C4-2B (cell line): Measurements from ENCODE around the gene LFNG.

Experiments
- H3K27ac ChIP-seq: fragments of 450-650 bp; 2 replicates; pipeline ENCODE4 v1.5.1; 2017
- ZFX ChIP-seq: fragments of 450-650 bp; IDR thresholded peaks from 2 replicates; pipeline ENCODE4 v1.6.1; 2017
- TF ChIP-seq, protein P1 (sequence below): fragments of 450-650 bp; conservative IDR thresholded peaks from 2 replicates; pipeline ENCODE4 v1.5.1; 2017; ENCODE audit warnings: mild to moderate bottlenecking

LFNG gene

DNA sequence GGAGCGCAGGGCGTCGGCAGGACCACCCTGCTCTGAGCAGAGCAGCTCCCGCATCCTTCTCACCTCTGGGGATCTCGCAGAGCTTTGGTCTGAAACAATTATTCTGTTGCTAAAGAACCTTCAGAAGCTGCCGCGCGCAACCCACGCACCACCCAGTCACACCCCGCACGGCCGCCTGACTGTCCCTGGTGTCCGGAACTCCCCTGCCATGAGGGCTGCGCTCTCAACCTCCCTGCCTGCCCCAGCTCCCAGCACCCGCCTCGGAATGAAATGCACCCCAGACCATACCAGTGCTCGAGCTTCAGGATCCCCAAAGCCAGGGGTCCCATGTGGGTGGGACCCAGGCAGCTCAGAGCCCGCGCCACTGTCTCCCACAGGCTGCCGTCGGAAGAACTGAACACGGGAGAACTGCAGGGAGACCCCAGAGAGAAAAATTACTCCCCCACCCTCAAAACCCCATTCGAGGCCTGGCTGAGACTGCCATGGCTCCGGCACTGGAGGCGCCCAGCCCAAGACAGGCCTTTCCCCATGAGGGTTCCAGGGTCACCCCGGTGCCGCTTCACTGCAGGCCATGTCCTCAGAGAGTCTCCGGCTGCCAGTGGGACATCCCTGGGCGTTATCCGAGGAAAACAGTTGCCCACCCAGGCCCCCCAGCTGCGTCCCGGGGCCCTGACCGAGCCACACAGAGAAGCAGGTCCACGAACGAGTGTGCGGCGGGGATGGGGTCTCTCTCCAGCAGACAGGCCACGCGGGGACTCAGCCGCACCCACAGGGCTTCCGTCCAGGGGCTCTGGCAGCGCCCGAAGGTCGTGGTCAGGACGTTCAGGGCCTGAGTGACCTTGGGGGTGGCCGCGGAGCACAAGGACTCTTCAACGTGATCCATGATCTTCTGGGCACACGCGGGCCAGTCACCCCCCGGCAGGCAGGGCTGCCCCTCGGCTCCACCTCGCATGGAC lies 23.6 kb downstream of the LFNG start:
- H3K27ac ChIP-seq: no peak overlapping the region
- TF ChIP-seq, protein P1, sequence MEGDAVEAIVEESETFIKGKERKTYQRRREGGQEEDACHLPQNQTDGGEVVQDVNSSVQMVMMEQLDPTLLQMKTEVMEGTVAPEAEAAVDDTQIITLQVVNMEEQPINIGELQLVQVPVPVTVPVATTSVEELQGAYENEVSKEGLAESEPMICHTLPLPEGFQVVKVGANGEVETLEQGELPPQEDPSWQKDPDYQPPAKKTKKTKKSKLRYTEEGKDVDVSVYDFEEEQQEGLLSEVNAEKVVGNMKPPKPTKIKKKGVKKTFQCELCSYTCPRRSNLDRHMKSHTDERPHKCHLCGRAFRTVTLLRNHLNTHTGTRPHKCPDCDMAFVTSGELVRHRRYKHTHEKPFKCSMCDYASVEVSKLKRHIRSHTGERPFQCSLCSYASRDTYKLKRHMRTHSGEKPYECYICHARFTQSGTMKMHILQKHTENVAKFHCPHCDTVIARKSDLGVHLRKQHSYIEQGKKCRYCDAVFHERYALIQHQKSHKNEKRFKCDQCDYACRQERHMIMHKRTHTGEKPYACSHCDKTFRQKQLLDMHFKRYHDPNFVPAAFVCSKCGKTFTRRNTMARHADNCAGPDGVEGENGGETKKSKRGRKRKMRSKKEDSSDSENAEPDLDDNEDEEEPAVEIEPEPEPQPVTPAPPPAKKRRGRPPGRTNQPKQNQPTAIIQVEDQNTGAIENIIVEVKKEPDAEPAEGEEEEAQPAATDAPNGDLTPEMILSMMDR: no peak
- TF ChIP-seq ZFX: no peak

DNA sequence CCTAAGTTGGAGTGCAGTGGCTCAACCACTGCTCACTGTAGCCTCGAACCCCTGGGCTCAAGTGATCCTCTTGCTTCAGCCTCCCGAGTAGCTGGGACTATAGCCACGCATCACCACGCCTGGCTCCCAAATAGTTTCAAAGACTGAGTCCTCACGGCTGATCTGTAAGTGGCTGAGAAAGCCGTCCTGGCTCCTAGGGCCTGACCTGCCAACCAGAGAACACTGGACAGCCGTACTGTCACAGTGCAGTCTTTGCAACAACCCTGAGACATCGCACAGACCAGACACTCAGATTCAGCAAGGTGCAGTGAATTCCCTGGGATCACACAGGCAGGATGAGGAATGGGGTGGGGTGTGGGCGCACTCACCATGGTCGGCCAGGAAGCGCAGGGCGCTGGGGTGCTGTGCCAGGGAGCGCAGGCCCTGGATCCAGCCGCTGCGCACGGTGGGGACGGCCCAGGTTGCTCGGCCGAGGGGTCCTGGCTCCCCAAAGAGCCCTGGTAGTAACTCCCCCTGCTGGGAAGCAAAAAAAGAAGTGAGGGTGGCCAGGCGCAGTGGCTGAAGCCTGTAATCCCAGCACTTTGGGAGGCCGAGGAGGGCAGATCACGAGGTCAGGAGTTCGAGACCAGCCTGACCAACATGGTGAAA lies 25.1 kb downstream of the LFNG start:
- no peak overlapping the region for H3K27ac ChIP-seq

DNA sequence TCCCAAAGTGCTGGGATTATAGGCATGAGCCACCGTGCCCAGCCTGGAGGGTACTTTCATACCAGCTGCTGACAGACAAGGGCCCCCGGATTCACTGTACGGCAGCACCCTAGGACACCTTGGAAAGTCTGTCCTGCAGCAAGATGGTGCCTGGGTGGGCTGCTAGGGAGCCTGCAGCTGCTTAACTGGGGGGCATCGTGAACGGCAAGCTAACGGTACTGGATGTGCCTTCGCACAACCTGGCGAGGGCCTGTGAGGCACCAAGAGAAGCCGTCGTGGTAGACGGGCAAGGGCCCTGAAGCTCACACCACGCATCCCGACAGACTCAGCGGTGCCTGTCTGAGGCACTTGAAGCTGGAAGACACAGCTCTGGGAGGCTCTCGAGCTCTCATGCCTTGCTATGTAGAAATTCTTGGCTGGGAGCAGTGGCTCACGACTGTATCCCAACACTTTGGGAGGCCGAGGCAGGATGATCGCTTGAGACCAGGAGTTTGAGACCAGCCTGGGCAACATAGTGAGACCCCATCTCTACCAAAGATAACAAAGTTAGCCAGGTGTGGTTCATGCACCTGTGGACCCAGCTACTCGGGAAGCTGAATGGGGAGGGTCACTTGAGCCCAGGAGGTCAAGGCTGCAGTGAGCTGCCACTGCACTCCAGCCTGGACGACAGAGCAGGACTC lies 26.3 kb downstream of the LFNG start:
- TF ChIP-seq, protein P1: no peak
- TF ChIP-seq ZFX: no peak
- no peak overlapping the region for H3K27ac ChIP-seq

More for the DNA sequence above, 25.1 kb downstream of the LFNG start:
- no peak for TF ChIP-seq ZFX
- TF ChIP-seq, protein P1: no peak

DNA sequence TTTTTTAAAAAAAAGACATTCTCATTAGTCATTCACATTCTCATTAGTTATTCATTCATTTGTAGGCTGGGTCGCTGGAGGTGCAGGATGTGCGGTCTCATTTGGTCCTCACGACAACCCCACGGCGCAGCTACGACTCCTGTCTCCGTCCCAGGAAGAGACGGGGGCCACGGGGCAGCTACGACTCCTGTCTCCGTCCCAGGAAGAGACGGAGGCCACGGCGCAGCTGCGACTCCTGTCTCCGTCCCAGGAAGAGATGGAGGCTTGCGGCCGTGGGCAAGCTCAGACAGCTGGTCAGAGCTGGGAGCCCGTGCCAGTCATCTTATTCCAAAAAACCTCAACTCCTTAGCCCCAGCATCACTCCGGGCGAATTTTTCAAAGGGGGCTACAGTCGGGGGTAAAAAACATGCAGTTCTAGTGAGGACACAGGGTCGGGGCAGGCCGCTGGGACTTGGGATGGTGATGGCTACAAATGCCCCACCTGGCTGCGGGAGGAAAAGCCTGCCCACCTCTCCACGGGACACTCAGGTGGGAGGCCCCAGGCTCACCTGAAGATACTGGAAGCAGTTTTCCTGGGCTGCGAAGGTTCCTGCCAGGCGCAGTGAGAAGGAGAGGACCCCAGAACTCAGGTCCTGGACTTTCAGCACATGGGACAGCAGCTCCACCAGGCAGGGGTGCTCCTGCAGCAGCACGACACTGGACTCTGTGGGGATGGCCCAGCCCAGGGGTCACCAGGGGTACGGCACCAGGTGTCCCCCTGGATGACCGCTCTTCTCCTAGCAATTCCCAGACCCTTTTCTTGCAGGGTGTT lies 27.4 kb downstream of the LFNG start:
- H3K27ac ChIP-seq: no peak overlapping the region
- no peak for TF ChIP-seq ZFX
- TF ChIP-seq, protein P1: no peak

DNA sequence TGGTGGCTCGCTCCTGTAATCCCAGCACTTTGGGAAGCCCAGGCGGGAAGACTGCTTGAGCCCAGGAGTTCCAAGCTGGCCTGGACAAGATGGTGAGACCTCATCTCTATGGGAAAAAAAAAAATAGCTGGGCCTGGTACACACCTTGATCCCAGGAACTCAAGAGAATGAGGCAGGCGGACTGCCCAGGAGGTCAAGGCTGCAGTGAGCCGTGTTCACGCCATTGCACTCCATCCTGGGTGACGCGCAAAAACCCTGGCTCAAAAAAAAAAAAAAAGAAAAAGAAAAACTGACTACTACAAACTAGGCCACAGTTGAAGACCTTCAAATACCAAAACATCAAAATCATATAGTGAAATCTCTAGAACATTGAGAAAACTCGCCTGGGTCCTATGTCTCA lies 31.8 kb downstream of the LFNG start:
- TF ChIP-seq ZFX: no peak
- TF ChIP-seq, protein P1: no peak
- H3K27ac ChIP-seq: no peak overlapping the region

DNA sequence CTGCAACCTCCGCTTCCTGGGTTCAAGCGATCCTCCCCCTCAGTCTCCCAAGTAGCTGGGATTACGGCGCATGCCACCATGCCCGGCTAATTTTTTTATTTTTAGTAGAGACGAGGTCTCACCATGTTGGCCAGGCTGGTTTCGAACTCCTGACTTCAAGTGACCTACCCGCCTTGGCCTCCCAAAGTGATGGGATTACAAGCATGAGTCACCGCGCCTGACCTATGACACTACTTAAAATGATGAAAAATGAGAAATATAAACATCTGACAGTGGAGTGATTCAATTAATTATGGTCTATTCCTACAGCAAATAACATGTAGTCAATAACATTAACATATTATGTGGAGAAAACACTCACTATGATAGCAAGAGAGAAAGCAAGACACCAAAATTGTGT lies 33.5 kb downstream of the LFNG start:
- H3K27ac ChIP-seq: no peak overlapping the region

More for the DNA sequence above, 33.5 kb downstream of the LFNG start:
- TF ChIP-seq, protein P1: no peak
